WI38 (cell line): Measurements from ENCODE around the gene NSUN6.
A peak's percentile ranks its signal among the peaks of the same experiment; 100 is the strongest.

Source experiments
- H3K4me3 ChIP-seq: 2 replicates; pipeline ENCODE4 v1.5.1; 2011; ENCODE audit warnings: low read depth, mild to moderate bottlenecking, control low read depth, low read length
- CTCF ChIP-seq: IDR thresholded peaks from 2 replicates; pipeline ENCODE4 v1.5.1; 2012; ENCODE audit warnings: low read depth, mild to moderate bottlenecking, control low read depth, low read length

The NSUN6 gene

DNA sequence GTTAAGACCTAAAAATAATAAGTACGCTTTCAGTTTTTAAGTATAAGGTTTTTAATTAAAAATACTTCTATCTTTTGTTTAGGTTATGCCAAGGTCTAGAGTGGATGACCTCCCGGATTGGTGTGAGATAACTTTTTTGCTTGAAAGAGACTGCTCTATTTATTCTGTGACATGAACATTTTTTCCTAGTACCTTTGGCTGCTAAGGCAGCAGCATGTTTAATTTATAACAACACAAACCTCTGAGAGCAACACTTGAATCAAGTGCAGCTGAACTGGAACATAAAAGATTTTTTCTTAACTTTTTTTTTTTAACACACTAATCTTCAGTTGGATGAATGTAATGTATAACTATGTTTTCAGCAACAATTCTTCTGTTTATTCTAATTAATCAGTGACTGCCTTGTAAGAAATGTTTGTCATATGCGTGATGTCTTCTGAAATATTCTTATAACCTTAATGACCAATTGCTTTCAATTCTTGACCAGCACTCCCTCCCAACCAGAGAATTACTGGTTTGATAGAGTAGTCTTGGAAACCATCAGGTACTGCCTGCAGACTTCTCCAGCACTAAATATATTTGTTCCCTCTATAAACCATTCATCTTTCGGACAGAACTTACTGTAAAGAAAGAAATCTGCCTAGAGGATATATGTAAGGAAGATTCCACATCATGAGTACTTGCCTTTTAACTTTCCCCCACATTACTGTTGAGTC lies 23.9 kb upstream of the NSUN6 start:
- H3K4me3 ChIP-seq, result no peak overlapping the region
- TF ChIP-seq CTCF, result no peak

GRCh38 chr10:18668026-18668425 lies 16.6 kb upstream of the NSUN6 start:
- no peak for TF ChIP-seq CTCF
- no peak overlapping the region for H3K4me3 ChIP-seq

DNA sequence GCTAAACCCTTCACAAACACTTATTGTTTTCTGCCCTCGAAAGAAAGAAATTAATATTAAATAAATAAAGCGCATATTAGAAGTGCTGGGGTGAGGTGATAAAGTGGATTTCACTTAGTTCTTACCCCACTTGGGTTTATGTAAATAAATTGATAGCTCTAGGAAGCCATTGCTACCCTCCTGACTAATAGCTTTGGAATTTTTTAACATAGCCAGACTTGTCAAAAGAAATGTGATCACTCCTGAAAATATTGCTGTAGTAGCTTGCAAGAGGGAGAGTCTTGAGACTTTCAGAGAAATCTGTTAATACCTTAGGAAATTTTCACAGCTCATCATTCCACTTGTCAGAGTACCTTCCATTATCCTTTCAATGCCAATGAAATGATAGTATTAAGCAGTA lies 15.4 kb upstream of the NSUN6 start:
- TF ChIP-seq CTCF, result no peak
- no peak overlapping the region; the same call in 1 of the 2 replicates for H3K4me3 ChIP-seq

GRCh38 chr10:18665815-18666558 lies 14.6 kb upstream of the NSUN6 start:
- no peak overlapping the region; the same call in 1 of the 2 replicates for H3K4me3 ChIP-seq

GRCh38 chr10:18664841-18665478 lies 13.6 kb upstream of the NSUN6 start:
- H3K4me3 ChIP-seq, result peak overlapping the region; percentile 12; the same call in 1 of the 2 replicates
- TF ChIP-seq CTCF, result no peak

More at GRCh38 chr10:18665815-18666558, 14.6 kb upstream of the NSUN6 start:
- no peak for TF ChIP-seq CTCF

- no peak for TF ChIP-seq CTCF
- peak overlapping the region; percentile 81 for H3K4me3 ChIP-seq
Observed at GRCh38 chr10:18660816-18661431, 9.5 kb upstream of the NSUN6 start.
